Ovary (tissue), 9 donors: ENCODE data around the gene NRXN2. TPM values are rescaled to one million over a fixed set of nuclear protein-coding genes. Genes with fewer than 3 reads are reported as not detected.
A peak's percentile ranks its signal among the peaks of the same experiment; 100 is the strongest.

Experiments used
- DNase-seq, 5 donors: peaks; one replicate each; pipeline ENCODE4 v3.0.0-alpha.2; 2019 to 2020
- H3K27ac ChIP-seq, 2 donors: fragments of 200-600 bp; one replicate each; pipeline versions ENCODE4 v1.5.1 to v1.8.0; 2019 to 2022
- H3K27me3 ChIP-seq: fragments of 200-600 bp; one replicate; pipeline ENCODE4 v1.8.0; 2022
- H3K36me3 ChIP-seq: fragments of 200-600 bp; sonication (generic); one replicate; pipeline ENCODE4 v1.5.1; 2019
- H3K4me1 ChIP-seq: one replicate; pipeline ENCODE4 v1.8.1; 2013; ENCODE audit warnings: mild to moderate bottlenecking, moderate library complexity; ENCODE audit not compliant: insufficient read depth
- H3K4me3 ChIP-seq: fragments of 200-600 bp; sonication (generic); one replicate; pipeline ENCODE4 v1.5.1; 2017
- H3K9me3 ChIP-seq, 2 donors: fragments of 200-600 bp in 1 of 2; sonication (generic) in 1 of 2; one replicate each; pipeline versions ENCODE4 v1.5.1 to v1.8.1; 2013 to 2019; ENCODE audit warnings: mild to moderate bottlenecking in 1 of 2, moderate library complexity in 1 of 2
- CTCF ChIP-seq, 3 donors: fragments of 450-650 bp in 2 of 3; fragments of 200-600 bp in 1 of 3; IDR thresholded peaks; one replicate each; pipeline versions ENCODE4 v1.5.1 to v1.8.0; 2016 to 2022; ENCODE audit warnings: antibody characterized with exemption in 3 of 3, mild to moderate bottlenecking in 1 of 3
- EP300 ChIP-seq: sonication (generic); formaldehyde crosslinking; IDR thresholded peaks from one replicate; pipeline ENCODE4 v1.6.1; 2017; ENCODE audit warnings: antibody characterized with exemption
- POLR2A ChIP-seq: fragments of 450-650 bp; IDR thresholded peaks from one replicate; pipeline ENCODE4 v1.6.1; 2017; ENCODE audit warnings: antibody characterized with exemption, mild to moderate bottlenecking, moderate library complexity
- WGBS, 3 donors: extraction: QIAGEN DNeasy Blood & Tissue Kit in 1 of 3; methylation state at CpG; one replicate each; pipeline versions ENCODE4 v1.1.5 to v1.1.7; 2013 to 2017; 5-methylcytosine and 5-hydroxymethylcytosine counted together
- intact Hi-C, 4 donors: fragments of 100-400 bp; cut with DNase I; formaldehyde crosslinking; loops; one replicate each; pipeline versions ENCODE4 v1.11.0 to v1.15.1; 2022 to 2023
- polyA plus RNA-seq, 2 donors: library from polyadenylated mRNA; stranded (reverse); fragments of 200-250 nt in 1 of 2; fragments of 350-450 nt in 1 of 2; fragmentation: Illumina TruSeq in 1 of 2; extraction: RNeasy Lipid Tissue Mini Kit (QIAGEN cat#74804) in 1 of 2; gene quantifications; one replicate each; pipeline ENCODE4 v1.2.3, GENCODE V29; 2013 to 2014
- total RNA-seq, 7 donors: library from RNA; depleted of rRNA in 2 of 7; stranded (reverse); fragments of >200 nt in 2 of 7; fragmentation: NEBNext Ultra II Directional in 3 of 7; extraction: Animal tissue kit (Norgen Biotek cat#: 25700) in 3 of 7; gene quantifications; one replicate each; pipeline versions ENCODE4 v1.1.0 to v1.2.4, GENCODE V29; 2016 to 2023
- donor health status: DM: no; HTN: no; CAD: no; lungs with moderate emphysema.
- donor health status: DM: no; HTN: no; CAD: no.
- donor health status: Bipolar disorder and iron deficiency.
- donor health status: DM: yes; HTN: yes; CAD: no.
- donor health status: DM: no; HTN: no; CAD: no.
- donor health status: DM: yes; HTN: yes; CAD: no.

Gene NRXN2
- total and polyA plus RNA-seq, 9 donors, result 6.4 to 64.1 (median 19.7) TPM

GRCh38 chr11:64638018-64638665 is 84.9 kb downstream of the NRXN2 start:
- H3K9me3 ChIP-seq, result no peaks in the 10 kb centered on the region
- H3K27me3 ChIP-seq, result no peaks in the 10 kb centered on the region
- no peaks in the 10 kb centered on the region for H3K36me3 ChIP-seq
- peaks cover 6% of the 10 kb centered on the region for H3K4me1 ChIP-seq
- no peak for TF ChIP-seq CTCF (IDR thresholded peaks at IDR 0.05)
- no peak for TF ChIP-seq POLR2A
- TF ChIP-seq EP300, result no peak
- WGBS, 3 donors, result 8 to 16% (median 8%) methylated on average over 37 of the region's 37 CpGs
- H3K27ac ChIP-seq, result no peak overlapping the region
- H3K4me3 ChIP-seq, result peak overlapping the region; percentile 13
- DNase-seq, result peak in 1 of 5 donors; percentile 49
- intact Hi-C loops, result no loop called here

GRCh38 chr11:64637334-64638017 is 85.5 kb downstream of the NRXN2 start:
- no peaks in the 10 kb centered on the region for H3K27me3 ChIP-seq
- peaks cover 6% of the 10 kb centered on the region for H3K4me1 ChIP-seq
- no peaks in the 10 kb centered on the region for H3K9me3 ChIP-seq
- no peak for DNase-seq
- intact Hi-C loops, result no loop called here
- no peak overlapping the region for H3K27ac ChIP-seq
- H3K36me3 ChIP-seq, result no peaks in the 10 kb centered on the region
- no peak for TF ChIP-seq POLR2A
- TF ChIP-seq CTCF (IDR thresholded peaks at IDR 0.05), result no peak
- no peak for TF ChIP-seq EP300
- peak overlapping the region; percentile 13 for H3K4me3 ChIP-seq
- WGBS, 3 donors, result 57 to 61% (median 59%) methylated on average over 14 to 15 of the region's 15 CpGs

- H3K4me3 ChIP-seq, result no peak overlapping the region
- TF ChIP-seq CTCF (IDR thresholded peaks at IDR 0.05), result no peak
- no peak for TF ChIP-seq EP300
- TF ChIP-seq POLR2A, result no peak
- no peak overlapping the region for H3K27ac ChIP-seq
- H3K36me3 ChIP-seq, result no peaks in the 10 kb centered on the region
- WGBS, 3 donors, result 85 to 93% (median 91%) methylated on average over 7 of the region's 7 CpGs
- H3K9me3 ChIP-seq, result no peaks in the 10 kb centered on the region
- H3K27me3 ChIP-seq, result no peaks in the 10 kb centered on the region
- intact Hi-C loops, result no loop called here
- no peak for DNase-seq
- H3K4me1 ChIP-seq, result peaks cover 5% of the 10 kb centered on the region
These were observed 89.3 kb downstream of the NRXN2 start for GRCh38 chr11:64633555-64634159.

- TF ChIP-seq CTCF (IDR thresholded peaks at IDR 0.05) (no peak), EP300 (no peak), POLR2A (no peak)
- Histone ChIP-seq H3K36me3 (no peaks in the 10 kb centered on the region), H3K27ac (no peak overlapping the region), H3K27me3 (no peaks in the 10 kb centered on the region), H3K4me1 (peaks cover under 1% of the 10 kb centered on the region), H3K9me3 (no peaks in the 10 kb centered on the region), H3K4me3 (no peak overlapping the region)
- no peak for DNase-seq
- WGBS, 3 donors, result 90 to 91% (median 90%) methylated on average over 10 of the region's 10 CpGs
- intact Hi-C loops, result no loop called here
These were observed 90.3 kb downstream of the NRXN2 start for GRCh38 chr11:64632654-64633053.
